ENCODE measurements around the gene SLC6A7. TPM values are rescaled to one million over a fixed set of nuclear protein-coding genes. Genes with fewer than 3 reads are reported as not detected.
A peak's percentile ranks its signal among the peaks of the same experiment; 100 is the strongest.

SLC6A7 gene
- total RNA-seq: not detected

DNA sequence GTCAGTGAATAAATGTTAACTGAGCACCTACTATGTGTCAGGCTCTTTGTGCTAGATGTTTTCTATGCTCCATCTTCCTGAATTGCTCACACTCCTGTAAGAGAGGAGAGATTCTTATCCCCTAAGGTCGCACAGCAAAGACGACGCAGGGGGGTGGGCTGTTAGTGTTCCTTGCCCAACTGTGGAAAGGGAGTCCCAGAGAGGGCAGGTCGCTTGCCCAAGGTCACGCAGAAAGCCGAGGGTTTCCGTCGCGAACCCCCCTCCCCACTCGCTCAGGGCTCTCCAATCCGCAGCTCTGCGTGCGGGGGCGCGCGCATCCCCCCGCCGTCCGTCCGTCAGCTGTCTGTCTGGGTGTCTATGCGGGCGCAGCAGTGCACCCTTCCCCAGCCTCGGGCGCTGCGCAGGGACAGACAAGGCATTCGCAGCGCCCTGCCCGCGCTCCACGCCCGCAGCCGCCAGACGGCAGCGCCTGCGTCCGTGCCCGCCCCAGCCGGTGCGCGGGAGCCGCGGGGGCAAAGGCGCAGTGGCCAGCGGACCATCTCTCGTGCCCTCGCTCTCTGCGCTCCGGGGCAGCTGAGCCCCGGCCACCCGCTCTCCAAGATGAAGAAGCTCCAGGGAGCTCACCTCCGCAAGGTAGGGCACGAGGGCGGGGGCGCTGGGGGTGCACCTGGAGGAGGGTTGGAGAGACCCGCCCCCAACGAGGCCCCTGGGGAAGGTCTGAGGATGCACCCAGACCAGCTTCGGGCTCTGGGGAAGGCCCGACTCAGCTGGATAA lies at the start of gene SLC6A7:
TSS of gene SLC6A7 (plus strand) at position 335 of the 775 bp plus-strand sequence. CDS start at position 601, 266 bp downstream.
- ATAC-seq: no peak
- no peak for DNase-seq
- Mint-ChIP-seq H3K27ac (no peak within 1 kb of the TSS), H3K4me1 (ENCODE audit: low read depth) (no peaks in the 10 kb centered on the region), H3K9me3 (ENCODE audit: insufficient read depth) (no peaks in the 10 kb centered on the region), H3K36me3 (ENCODE audit: low read depth) (no peaks in the 10 kb centered on the region), H3K4me3 (no peak within 1 kb of the TSS), H3K27me3 (ENCODE audit: low read depth) (peaks cover 56% of the 10 kb centered on the region)
- ChIA-PET CTCF (no interaction called here), POLR2A (no interaction called here)

GRCh38 chr5:150140830-150141229 lies 49.0 kb upstream of the SLC6A7 start:
- CTCF ChIA-PET: interaction anchor here (1.0 to 1.2 kb wide), 2 partner anchors 11 to 14 kb away, joined by 3 read pairs; no protein-coding TSS in a partner anchor
- peaks cover 29% of the 10 kb centered on the region for H3K4me1 Mint-ChIP-seq (ENCODE audit: low read depth)

DNA sequence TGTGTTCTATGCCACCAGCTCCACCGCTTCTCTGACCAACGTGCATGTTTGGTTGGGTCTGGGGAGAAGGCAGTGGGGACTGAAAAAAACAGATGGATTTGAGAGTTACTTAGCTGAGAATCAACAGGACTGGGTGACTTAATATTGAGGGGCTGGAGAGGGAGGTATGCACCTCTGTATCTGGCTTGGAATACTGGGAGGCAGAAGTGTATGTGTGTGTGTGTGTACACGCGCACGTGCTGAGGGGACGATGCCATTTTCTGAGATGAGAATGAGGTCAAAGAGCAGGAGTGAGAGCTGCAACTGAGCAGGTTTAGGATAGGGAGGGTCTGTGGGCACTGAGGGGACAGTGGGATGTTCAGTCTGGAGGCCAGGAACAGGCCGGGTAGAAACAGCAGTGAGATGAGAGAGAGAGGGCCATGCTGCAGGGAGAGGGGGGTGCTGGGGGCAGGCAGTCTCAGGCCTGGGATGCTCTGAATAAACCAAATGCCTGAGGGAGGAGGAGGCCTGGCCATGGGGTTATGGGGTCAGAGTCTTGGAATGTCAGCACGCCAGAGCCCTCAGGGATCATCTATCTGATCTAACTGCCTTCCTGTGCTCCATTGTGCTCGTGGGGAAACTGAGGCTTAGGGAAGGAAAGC lies 48.2 kb upstream of the SLC6A7 start:
- peaks cover 10% of the 10 kb centered on the region for H3K36me3 Mint-ChIP-seq (ENCODE audit: low read depth)
- POLR2A ChIA-PET: no interaction called here
- H3K9me3 Mint-ChIP-seq (ENCODE audit: insufficient read depth): no peaks in the 10 kb centered on the region
- H3K27ac Mint-ChIP-seq: peak overlapping the region; percentile 12
- DNase-seq (no peak), ATAC-seq (no peak)
- no peak overlapping the region for H3K4me3 Mint-ChIP-seq
- H3K4me1 Mint-ChIP-seq (ENCODE audit: low read depth): peaks cover 34% of the 10 kb centered on the region
- CTCF ChIA-PET: no interaction called here
- no peaks in the 10 kb centered on the region for H3K27me3 Mint-ChIP-seq (ENCODE audit: low read depth)

More at GRCh38 chr5:150140830-150141229, 49.0 kb upstream of the SLC6A7 start:
- Mint-ChIP-seq H3K4me3 (no peak overlapping the region), H3K36me3 (ENCODE audit: low read depth) (peaks cover 6% of the 10 kb centered on the region), H3K27ac (no peak overlapping the region), H3K9me3 (ENCODE audit: insufficient read depth) (no peaks in the 10 kb centered on the region), H3K27me3 (ENCODE audit: low read depth) (no peaks in the 10 kb centered on the region)
- POLR2A ChIA-PET: no interaction called here
- no peak for DNase-seq
- ATAC-seq: no peak

GRCh38 chr5:150142185-150142958 lies 47.5 kb upstream of the SLC6A7 start:
- Mint-ChIP-seq H3K36me3 (ENCODE audit: low read depth) (peaks cover 10% of the 10 kb centered on the region), H3K4me1 (ENCODE audit: low read depth) (peaks cover 34% of the 10 kb centered on the region), H3K27ac (no peak overlapping the region), H3K27me3 (ENCODE audit: low read depth) (no peaks in the 10 kb centered on the region), H3K9me3 (ENCODE audit: insufficient read depth) (no peaks in the 10 kb centered on the region), H3K4me3 (no peak overlapping the region)
- ATAC-seq: no peak
- POLR2A ChIA-PET: no interaction called here
- no peak for DNase-seq
- CTCF ChIA-PET: no interaction called here

DNA sequence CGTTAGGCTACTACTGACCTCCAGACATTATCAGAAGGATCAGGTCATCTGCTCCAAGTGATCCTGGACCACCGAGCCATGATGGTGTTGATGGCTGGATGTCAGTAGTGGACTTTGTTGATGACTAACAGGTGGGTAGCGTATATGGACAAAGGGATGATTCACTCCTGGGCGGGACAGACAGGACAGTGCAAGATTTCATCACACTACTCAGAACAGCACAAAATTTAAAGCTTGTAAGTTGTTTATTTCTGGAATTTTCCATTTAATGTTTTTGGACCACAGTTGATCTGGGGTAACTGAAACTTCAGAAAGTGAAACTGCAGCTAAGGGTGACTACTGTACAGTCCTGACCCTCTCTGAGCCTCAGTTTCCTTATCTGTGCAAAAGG lies 46.9 kb upstream of the SLC6A7 start:
- no peaks in the 10 kb centered on the region for H3K27me3 Mint-ChIP-seq (ENCODE audit: low read depth)
- H3K27ac Mint-ChIP-seq: peak overlapping the region; percentile 3
- POLR2A ChIA-PET: no interaction called here
- ATAC-seq (no peak), DNase-seq (no peak)
- peaks cover 15% of the 10 kb centered on the region for H3K36me3 Mint-ChIP-seq (ENCODE audit: low read depth)
- no peak overlapping the region for H3K4me3 Mint-ChIP-seq
- H3K4me1 Mint-ChIP-seq (ENCODE audit: low read depth): peaks cover 39% of the 10 kb centered on the region
- CTCF ChIA-PET: no interaction called here
- no peaks in the 10 kb centered on the region for H3K9me3 Mint-ChIP-seq (ENCODE audit: insufficient read depth)

DNA sequence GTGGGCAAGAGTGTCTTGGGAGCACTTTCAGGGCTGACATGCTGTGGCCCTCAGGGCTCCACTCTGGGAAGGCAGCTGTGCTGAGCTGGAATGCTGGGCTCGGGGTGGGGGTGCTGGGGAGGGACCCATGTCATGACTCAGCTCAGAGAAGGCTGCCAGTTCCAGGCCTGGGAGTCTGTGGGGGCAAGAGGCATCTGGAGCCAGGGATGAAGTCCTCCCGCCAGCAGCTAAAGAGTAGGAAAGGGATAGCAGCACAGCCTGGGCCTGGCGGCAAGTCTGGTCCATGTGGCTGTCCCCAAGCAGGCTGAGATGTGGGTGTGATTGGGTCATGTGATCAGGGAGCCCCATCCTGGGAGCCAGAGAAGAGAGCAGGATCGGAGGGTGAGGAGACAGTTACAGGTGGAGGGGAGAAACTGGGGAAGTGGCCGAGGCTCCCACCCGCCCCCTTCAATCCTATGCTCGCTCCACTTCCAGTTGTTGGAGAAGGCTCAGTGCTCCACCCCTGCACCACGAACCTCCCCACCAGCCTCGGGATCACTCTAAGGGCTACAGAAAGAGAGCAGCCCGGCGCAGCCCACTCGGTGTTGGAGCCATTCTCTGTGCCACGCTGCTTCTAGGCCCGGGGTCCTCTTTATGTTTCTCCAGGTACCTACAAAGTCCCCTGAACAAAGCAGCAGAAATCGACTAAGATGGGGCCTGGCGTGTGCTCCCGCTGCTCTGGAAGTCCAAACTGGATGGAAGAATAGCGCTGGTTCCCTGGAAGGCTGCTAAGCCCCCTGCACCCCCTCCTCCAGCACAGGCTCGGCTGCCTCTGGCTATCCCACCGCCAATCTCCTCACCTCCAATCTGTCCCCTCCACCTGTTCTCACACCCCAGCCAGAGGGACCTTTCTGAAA lies 46.3 kb upstream of the SLC6A7 start:
- Mint-ChIP-seq H3K9me3 (ENCODE audit: insufficient read depth) (no peaks in the 10 kb centered on the region), H3K36me3 (ENCODE audit: low read depth) (peaks cover 20% of the 10 kb centered on the region), H3K4me3 (no peak overlapping the region), H3K4me1 (ENCODE audit: low read depth) (peaks cover 45% of the 10 kb centered on the region), H3K27ac (peak overlapping the region; percentile 37), H3K27me3 (ENCODE audit: low read depth) (no peaks in the 10 kb centered on the region)
- DNase-seq (no peak), ATAC-seq (no peak)
- POLR2A ChIA-PET: no interaction called here
- CTCF ChIA-PET: no interaction called here

GRCh38 chr5:150144246-150144801 lies 45.5 kb upstream of the SLC6A7 start:
- ChIA-PET CTCF (interaction anchor here (1.8 kb wide), 1 partner anchor 22 kb away, joined by 5 read pairs; no protein-coding TSS in a partner anchor), POLR2A (no interaction called here)

GRCh38 chr5:150144879-150145278 lies 45.0 kb upstream of the SLC6A7 start:
- no peak for ATAC-seq
- POLR2A ChIA-PET: interaction anchor here (0.7 kb wide), 1 partner anchor 368 kb away, joined by 4 read pairs; no protein-coding TSS in a partner anchor
- no peak for DNase-seq
- Mint-ChIP-seq H3K36me3 (ENCODE audit: low read depth) (peaks cover 25% of the 10 kb centered on the region), H3K4me3 (no peak overlapping the region), H3K4me1 (ENCODE audit: low read depth) (peaks cover 58% of the 10 kb centered on the region), H3K27me3 (ENCODE audit: low read depth) (no peaks in the 10 kb centered on the region), H3K9me3 (ENCODE audit: insufficient read depth) (no peaks in the 10 kb centered on the region), H3K27ac (peak overlapping the region; percentile 77)
- CTCF ChIA-PET: interaction anchor here (1.0 to 1.8 kb wide), 6 partner anchors 9 to 206 kb away, joined by 3 to 8 read pairs (median 4); no protein-coding TSS in a partner anchor

More at GRCh38 chr5:150144246-150144801, 45.5 kb upstream of the SLC6A7 start:
- H3K27me3 Mint-ChIP-seq (ENCODE audit: low read depth): no peaks in the 10 kb centered on the region
- H3K9me3 Mint-ChIP-seq (ENCODE audit: insufficient read depth): no peaks in the 10 kb centered on the region
- no peak overlapping the region for H3K4me3 Mint-ChIP-seq
- DNase-seq: no peak
- no peak overlapping the region for H3K27ac Mint-ChIP-seq
- ATAC-seq: no peak
- peaks cover 53% of the 10 kb centered on the region for H3K4me1 Mint-ChIP-seq (ENCODE audit: low read depth)
- H3K36me3 Mint-ChIP-seq (ENCODE audit: low read depth): peaks cover 25% of the 10 kb centered on the region

DNA sequence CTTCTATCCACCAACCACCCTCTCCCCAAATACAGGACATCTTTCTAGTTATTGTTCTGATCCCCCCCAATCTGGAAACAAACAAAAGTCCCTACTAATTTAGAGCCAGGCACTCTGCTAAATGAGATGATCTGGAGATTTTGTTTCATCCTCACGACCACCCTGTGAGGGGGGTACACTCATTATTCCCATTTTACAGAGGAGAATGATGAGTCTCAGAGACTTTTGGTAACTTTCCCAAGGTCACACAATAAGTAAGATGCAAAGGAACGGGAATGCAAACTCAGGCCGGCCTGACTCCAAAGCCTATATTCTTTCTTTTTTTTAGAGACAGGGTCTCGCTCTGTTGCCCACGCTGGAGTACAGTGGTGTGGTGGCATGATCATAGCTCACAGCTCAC lies 43.6 kb upstream of the SLC6A7 start:
- peaks cover 72% of the 10 kb centered on the region for H3K4me1 Mint-ChIP-seq (ENCODE audit: low read depth)
- no peak overlapping the region for H3K4me3 Mint-ChIP-seq
- POLR2A ChIA-PET: interaction anchor here (0.6 kb wide), 1 partner anchor 205 kb away, joined by 3 read pairs; no protein-coding TSS in a partner anchor
- no peak for DNase-seq
- H3K9me3 Mint-ChIP-seq (ENCODE audit: insufficient read depth): no peaks in the 10 kb centered on the region
- H3K36me3 Mint-ChIP-seq (ENCODE audit: low read depth): peaks cover 30% of the 10 kb centered on the region
- H3K27ac Mint-ChIP-seq: no peak overlapping the region
- CTCF ChIA-PET: interaction anchor here (1.2 to 1.8 kb wide), 4 partner anchors 8 to 205 kb away, joined by 3 to 5 read pairs (median 4); partner anchors contain the start of gene CDX1
- no peak for ATAC-seq
- H3K27me3 Mint-ChIP-seq (ENCODE audit: low read depth): no peaks in the 10 kb centered on the region

DNA sequence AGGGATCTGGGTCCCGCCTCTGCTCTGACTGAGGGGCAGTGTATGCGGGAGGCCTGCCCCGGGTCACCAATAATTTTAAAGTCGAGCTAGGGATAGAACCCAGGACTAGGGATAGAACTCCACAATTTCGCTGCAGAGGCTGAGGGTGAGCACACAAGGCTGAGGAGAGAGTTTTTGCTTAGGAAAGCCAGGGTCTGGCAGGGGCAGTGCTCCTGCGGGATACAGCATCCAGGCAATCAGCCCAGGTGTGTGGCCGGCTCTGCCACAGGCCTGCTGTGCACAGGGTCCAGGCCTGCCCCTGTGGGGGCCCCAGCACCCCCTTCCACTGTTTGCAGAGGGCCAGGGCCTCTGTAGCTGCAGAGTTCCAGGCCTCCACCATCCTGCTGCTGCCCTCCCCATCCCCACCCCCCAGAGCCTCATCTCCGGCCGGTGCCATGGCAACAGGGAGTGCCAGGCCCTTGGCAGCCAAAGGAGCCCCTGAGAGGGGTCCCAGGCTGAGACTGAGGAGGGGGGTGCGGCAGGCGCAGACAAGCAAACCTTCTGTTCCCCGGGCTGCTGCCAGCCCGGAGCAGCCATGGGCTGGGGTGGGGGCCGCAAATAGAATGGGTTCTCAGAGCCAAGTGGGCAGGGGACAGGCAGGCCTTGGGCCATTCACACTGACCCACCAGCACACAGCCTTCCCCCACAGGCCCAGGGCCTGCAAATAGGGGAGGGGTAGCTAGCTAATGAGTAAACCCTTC lies 42.8 kb upstream of the SLC6A7 start:
- no peaks in the 10 kb centered on the region for H3K27me3 Mint-ChIP-seq (ENCODE audit: low read depth)
- DNase-seq: no peak
- ATAC-seq: no peak
- ChIA-PET POLR2A (interaction anchor here (1.3 kb wide), 1 partner anchor 210 kb away, joined by 3 read pairs; no protein-coding TSS in a partner anchor), CTCF (no interaction called here)
- H3K4me1 Mint-ChIP-seq (ENCODE audit: low read depth): peaks cover 70% of the 10 kb centered on the region
- H3K36me3 Mint-ChIP-seq (ENCODE audit: low read depth): peaks cover 32% of the 10 kb centered on the region
- no peaks in the 10 kb centered on the region for H3K9me3 Mint-ChIP-seq (ENCODE audit: insufficient read depth)
- H3K27ac Mint-ChIP-seq: no peak overlapping the region
- no peak overlapping the region for H3K4me3 Mint-ChIP-seq
